Fibroblast of the aortic adventitia (primary cell): ENCODE results near the gene NCK2. TPM values are rescaled to one million over a fixed set of nuclear protein-coding genes. Genes with fewer than 3 reads are reported as not detected.

ENCODE experiments used
- DNase-seq: peaks from one replicate; pipeline ENCODE4 v3.0.0-alpha.2; 2010; ENCODE audit warnings: low read depth
- H3K4me3 ChIP-seq: 2 replicates; pipeline ENCODE4 v1.5.1; 2011; ENCODE audit warnings: low read depth, mild to moderate bottlenecking, control low read depth, low read length, moderate library complexity
- total RNA-seq: library from RNA; depleted of rRNA; stranded (reverse); fragments of >200 nt; gene quantifications from 2 replicates; pipeline ENCODE4 v1.2.3, GENCODE V29; 2012; ENCODE audit warnings: low replicate concordance
- TF ChIP-seq, protein P1 (sequence below): IDR thresholded peaks from 2 replicates; pipeline ENCODE4 v1.5.1; 2011; ENCODE audit warnings: mild to moderate bottlenecking, low read length, control low read depth, inconsistent platforms; ENCODE audit not compliant: insufficient read depth

Gene NCK2
- total RNA-seq, 1 donor, result 9.4 TPM

- TF ChIP-seq, protein P1, sequence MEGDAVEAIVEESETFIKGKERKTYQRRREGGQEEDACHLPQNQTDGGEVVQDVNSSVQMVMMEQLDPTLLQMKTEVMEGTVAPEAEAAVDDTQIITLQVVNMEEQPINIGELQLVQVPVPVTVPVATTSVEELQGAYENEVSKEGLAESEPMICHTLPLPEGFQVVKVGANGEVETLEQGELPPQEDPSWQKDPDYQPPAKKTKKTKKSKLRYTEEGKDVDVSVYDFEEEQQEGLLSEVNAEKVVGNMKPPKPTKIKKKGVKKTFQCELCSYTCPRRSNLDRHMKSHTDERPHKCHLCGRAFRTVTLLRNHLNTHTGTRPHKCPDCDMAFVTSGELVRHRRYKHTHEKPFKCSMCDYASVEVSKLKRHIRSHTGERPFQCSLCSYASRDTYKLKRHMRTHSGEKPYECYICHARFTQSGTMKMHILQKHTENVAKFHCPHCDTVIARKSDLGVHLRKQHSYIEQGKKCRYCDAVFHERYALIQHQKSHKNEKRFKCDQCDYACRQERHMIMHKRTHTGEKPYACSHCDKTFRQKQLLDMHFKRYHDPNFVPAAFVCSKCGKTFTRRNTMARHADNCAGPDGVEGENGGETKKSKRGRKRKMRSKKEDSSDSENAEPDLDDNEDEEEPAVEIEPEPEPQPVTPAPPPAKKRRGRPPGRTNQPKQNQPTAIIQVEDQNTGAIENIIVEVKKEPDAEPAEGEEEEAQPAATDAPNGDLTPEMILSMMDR, result no peak
- no peak for DNase-seq
- no peak overlapping the region for H3K4me3 ChIP-seq
These were observed 170.4 kb downstream of the NCK2 start for GRCh38 chr2:105915005-105915558.

DNA sequence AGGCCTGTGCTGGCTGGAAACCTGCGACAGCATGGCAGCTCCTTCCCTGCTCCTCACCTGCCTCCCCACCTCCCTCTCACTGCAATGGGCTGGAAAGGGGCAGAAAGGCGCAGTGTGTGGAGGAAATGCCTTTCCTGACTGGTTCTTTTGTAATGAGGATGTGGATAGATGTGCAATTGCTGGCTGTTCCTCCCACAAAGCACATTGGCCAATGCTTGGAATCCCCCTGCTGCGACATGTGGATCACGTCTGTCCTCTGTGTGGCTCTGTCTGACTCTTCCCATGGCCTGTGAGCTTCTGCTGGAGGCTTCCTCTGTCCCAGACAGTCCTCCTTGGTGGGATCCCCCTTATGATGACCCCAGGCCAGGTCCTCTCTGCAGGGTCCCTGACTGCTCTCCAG lies 172.5 kb downstream of the NCK2 start:
- TF ChIP-seq, protein P1, result no peak
- no peak overlapping the region for H3K4me3 ChIP-seq
- no peak for DNase-seq

DNA sequence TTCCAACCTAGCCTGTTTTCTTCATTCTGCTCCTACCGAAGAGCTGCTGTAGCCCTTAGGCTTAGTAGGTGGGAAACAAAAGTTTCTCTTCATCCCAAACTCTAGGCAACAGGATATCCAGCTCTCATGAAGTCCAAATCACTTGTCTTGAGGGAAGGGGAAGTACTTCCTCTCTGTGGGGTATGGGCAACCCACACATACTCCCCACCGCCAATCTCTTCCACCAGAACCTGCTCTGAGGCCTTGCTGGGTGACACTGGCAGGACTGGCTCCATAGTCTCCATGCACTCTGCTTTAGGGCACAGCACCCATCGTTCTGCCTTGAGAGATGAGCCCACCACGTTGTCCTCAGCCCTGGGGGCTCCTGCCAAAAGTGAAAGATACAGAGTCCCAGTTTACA lies 173.0 kb downstream of the NCK2 start:
- no peak for DNase-seq
- no peak overlapping the region for H3K4me3 ChIP-seq
- TF ChIP-seq, protein P1, result no peak

- TF ChIP-seq, protein P1, result no peak
- no peak for DNase-seq
- no peak overlapping the region for H3K4me3 ChIP-seq
These were observed 174.6 kb downstream of the NCK2 start for GRCh38 chr2:105919191-105919811.

GRCh38 chr2:105919826-105920225 lies 175.1 kb downstream of the NCK2 start:
- no peak overlapping the region for H3K4me3 ChIP-seq
- DNase-seq, result peak; percentile 45
- TF ChIP-seq, protein P1, result peak; percentile 49

DNA sequence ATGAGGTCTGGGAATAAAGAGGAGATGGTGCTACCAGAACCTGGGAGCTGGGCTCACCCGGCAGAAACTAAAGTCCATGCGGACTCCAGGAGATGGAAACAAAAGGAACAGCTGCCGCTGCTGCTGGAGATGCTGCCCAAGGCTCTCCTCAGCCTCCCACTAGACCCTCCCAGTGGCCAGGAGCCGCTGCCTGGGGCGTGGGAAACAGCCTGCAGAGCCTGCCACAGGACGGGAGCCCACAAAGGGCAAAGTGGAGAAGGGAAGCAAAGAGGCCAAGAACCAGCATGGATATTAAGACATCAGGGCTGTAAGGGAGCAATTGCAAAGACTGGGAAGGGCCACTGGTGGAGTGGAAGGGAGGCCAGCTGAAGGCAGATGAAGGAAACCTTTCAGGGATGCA lies 179.6 kb downstream of the NCK2 start:
- no peak overlapping the region for H3K4me3 ChIP-seq
- TF ChIP-seq, protein P1, result no peak

DNA sequence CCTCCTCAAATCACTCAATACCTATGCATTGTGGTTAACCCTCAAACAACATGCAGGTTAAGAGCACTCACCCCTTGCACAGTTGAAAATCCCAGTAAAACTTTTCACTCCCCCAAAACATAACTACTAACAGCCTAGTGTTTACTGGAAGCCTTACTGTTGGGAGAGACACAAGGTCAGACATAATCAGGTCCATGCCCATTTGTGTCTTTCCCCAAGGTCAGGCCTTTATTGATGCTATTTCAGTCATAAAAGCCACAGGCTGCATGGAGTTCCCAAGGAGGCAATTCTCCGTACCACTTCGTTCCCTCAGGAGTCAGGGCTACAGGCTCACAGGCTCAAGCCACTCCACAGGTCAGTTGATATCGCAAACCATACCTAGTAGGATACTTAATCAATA lies 180.2 kb downstream of the NCK2 start:
- TF ChIP-seq, protein P1, result no peak
- DNase-seq, result no peak
- H3K4me3 ChIP-seq, result no peak overlapping the region

More for the DNA sequence above, 179.6 kb downstream of the NCK2 start:
- no peak for DNase-seq
